PC-9 (cell line): ENCODE results near the gene CPN1.

Source experiments
- CTCF ChIP-seq: fragments of 200-600 bp; sonication (generic); conservative IDR thresholded peaks from 2 replicates; pipeline ENCODE4 v1.6.1; 2017; ENCODE audit warnings: mixed run types, antibody characterized with exemption, mild to moderate bottlenecking, moderate library complexity
- EZH2 ChIP-seq: fragments of 200-600 bp; sonication (generic); IDR thresholded peaks from 2 replicates; pipeline ENCODE4 v1.8.0; 2017; ENCODE audit warnings: antibody characterized with exemption, low read depth

- no peak for TF ChIP-seq CTCF
- TF ChIP-seq EZH2, result no peak
Observed at GRCh38 chr10:100037758-100038315, 43.8 kb downstream of the CPN1 start.
